HEK293T (cell line): ENCODE measurements around the gene ESPN.
"Not testable (repeated sequence)": the region's sequence is repeated elsewhere in the genome, so short reads cannot be mapped to it uniquely, and the experiment has no call there.

Source experiments
- CTCF ChIA-PET: fragments of 350-600 bp; formaldehyde crosslinking; extraction: SDS; loops from one replicate; lab custom pipeline; 2021; ENCODE audit warnings: antibody characterized with exemption, inconsistent platforms; lab: Yijun Ruan, JAX
- POLR2A ChIA-PET: fragments of 350-600 bp; formaldehyde crosslinking; extraction: SDS; loops from one replicate; lab custom pipeline; 2020; ENCODE audit warnings: antibody characterized with exemption, inconsistent platforms; lab: Yijun Ruan, JAX
- DNase-seq: peaks from one replicate; pipeline ENCODE4 v3.0.0; 2012; ENCODE audit warnings: mixed read lengths; ENCODE audit errors: extremely low spot score
- ARNT ChIP-seq: fragments of 450-650 bp; IDR thresholded peaks from 2 replicates; pipeline ENCODE4 v1.6.1; 2017; ENCODE audit warnings: mild to moderate bottlenecking
- BHLHE40 ChIP-seq: fragments of 450-650 bp; IDR thresholded peaks from 2 replicates; pipeline ENCODE4 v1.6.1; 2016; ENCODE audit warnings: mild to moderate bottlenecking, moderate library complexity, borderline replicate concordance
- CTBP1 ChIP-seq: fragments of 450-650 bp; IDR thresholded peaks from 2 replicates; pipeline ENCODE4 v1.6.1; 2016; ENCODE audit warnings: borderline replicate concordance
- ELF4 ChIP-seq: fragments of 450-650 bp; IDR thresholded peaks from 2 replicates; pipeline ENCODE4 v1.6.1; 2017; ENCODE audit warnings: antibody characterized with exemption
- FOXA1 ChIP-seq: fragments of 450-650 bp; IDR thresholded peaks from 2 replicates; pipeline ENCODE4 v1.6.1; 2016; ENCODE audit warnings: mild to moderate bottlenecking
- FOXK2 ChIP-seq: fragments of 450-650 bp; IDR thresholded peaks from 2 replicates; pipeline ENCODE4 v1.6.1; 2016; ENCODE audit warnings: mild to moderate bottlenecking
- FOXM1 ChIP-seq: fragments of 450-650 bp; IDR thresholded peaks from 2 replicates; pipeline ENCODE4 v1.6.1; 2017; ENCODE audit warnings: mild to moderate bottlenecking, borderline replicate concordance
- HDGF ChIP-seq: fragments of 450-650 bp; IDR thresholded peaks from 2 replicates; pipeline ENCODE4 v1.6.1; 2017; ENCODE audit warnings: antibody characterized with exemption, borderline replicate concordance
- L3MBTL2 ChIP-seq: fragments of 450-650 bp; conservative IDR thresholded peaks from 2 replicates; pipeline ENCODE4 v1.6.1; 2016; ENCODE audit warnings: mild to moderate bottlenecking
- LEF1 ChIP-seq: fragments of 450-650 bp; IDR thresholded peaks from 2 replicates; pipeline ENCODE4 v1.6.1; 2017; ENCODE audit warnings: mild to moderate bottlenecking, borderline replicate concordance
- NFRKB ChIP-seq: fragments of 450-650 bp; IDR thresholded peaks from 2 replicates; pipeline ENCODE4 v1.6.1; 2016; ENCODE audit warnings: mild to moderate bottlenecking, moderate library complexity
- SP1 ChIP-seq: fragments of 450-650 bp; IDR thresholded peaks from 2 replicates; pipeline ENCODE4 v1.6.1; 2017
- SUZ12 ChIP-seq: fragments of 450-650 bp; IDR thresholded peaks from 2 replicates; pipeline ENCODE4 v1.6.1; 2016; ENCODE audit warnings: mild to moderate bottlenecking
- TARDBP ChIP-seq: fragments of 450-650 bp; IDR thresholded peaks from 2 replicates; pipeline ENCODE4 v1.6.1; 2016
- ZNF384 ChIP-seq: fragments of 450-650 bp; IDR thresholded peaks from 2 replicates; pipeline ENCODE4 v1.6.1; 2016
- TF ChIP-seq, protein P1 (sequence below): fragments of 450-650 bp; IDR thresholded peaks from 2 replicates; pipeline ENCODE4 v1.6.1; 2016

Gene ESPN

DNA sequence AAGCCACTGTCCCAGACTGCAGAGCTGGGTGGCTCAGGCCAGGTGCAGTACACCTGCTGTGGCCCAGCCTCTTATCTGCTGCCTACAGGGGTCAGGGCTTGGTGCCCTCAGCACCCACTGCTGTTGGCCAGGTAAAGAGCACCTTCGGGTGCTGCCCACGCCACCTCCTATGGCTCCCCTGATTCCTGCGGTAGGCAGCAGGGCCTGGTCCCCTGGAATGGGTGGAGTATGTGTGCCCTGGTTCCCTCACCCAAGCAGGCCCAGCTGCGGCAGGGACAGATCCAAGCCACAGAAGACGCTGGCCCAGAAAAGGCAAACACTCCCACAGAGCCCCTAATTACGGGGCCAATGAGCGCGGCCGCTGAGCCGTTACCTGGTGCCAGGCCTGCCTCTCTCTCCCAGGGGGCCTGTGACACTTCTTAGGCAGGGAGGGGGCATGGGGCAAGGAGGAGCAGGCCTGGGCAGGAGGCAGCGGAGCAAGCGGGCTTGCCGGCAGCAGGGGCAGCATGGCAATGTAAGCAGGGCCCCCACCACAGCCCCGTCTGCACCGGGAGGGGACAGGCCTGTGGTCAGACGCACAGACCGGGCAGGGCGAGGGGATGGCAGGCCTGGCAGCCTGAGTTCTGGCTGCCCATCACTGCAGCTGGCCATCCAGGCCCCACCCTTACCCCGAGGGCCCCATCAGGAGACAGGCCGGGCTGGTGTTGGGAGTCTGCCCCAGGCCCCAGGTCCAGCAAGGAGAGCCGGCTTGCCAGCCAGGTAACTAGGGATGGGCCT, 19.0 kb downstream of the ESPN start:
- POLR2A ChIA-PET = no interaction called here
- DNase-seq = no peak
- no peak for TF ChIP-seq LEF1
- TF ChIP-seq FOXA1 = no peak
- TF ChIP-seq NFRKB = no peak
- no peak for TF ChIP-seq ZNF384
- TF ChIP-seq, protein P1, sequence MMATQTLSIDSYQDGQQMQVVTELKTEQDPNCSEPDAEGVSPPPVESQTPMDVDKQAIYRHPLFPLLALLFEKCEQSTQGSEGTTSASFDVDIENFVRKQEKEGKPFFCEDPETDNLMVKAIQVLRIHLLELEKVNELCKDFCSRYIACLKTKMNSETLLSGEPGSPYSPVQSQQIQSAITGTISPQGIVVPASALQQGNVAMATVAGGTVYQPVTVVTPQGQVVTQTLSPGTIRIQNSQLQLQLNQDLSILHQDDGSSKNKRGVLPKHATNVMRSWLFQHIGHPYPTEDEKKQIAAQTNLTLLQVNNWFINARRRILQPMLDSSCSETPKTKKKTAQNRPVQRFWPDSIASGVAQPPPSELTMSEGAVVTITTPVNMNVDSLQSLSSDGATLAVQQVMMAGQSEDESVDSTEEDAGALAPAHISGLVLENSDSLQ = no peak
- no peak for TF ChIP-seq FOXM1
- no peak for TF ChIP-seq SUZ12
- TF ChIP-seq CTBP1 = no peak
- TF ChIP-seq L3MBTL2 = no peak
- TF ChIP-seq SP1 = no peak
- no peak for TF ChIP-seq BHLHE40
- no peak for TF ChIP-seq FOXK2
- CTCF ChIA-PET = no interaction called here

DNA sequence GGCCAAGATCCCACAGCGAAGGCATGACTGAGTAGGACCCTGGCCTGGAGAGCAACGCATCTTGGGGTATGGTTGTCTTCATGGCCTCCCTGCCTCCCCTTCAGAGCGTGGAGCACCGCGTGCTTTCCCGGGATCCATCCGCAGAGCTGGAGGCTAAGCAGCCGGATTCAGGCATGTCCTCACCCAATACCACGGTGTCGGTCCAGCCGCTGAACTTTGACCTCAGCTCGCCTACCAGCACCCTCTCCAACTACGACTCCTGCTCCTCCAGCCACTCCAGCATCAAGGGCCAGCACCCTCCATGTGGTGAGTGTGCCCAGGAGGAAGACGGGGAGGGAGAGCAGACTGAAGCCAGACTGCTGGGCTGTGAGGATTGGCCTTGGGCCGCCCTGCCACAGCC, 19.8 kb downstream of the ESPN start:
- TF ChIP-seq LEF1 = no peak
- no peak for TF ChIP-seq ELF4
- no peak for TF ChIP-seq FOXA1
- TF ChIP-seq TARDBP = no peak
- TF ChIP-seq HDGF = no peak
- no peak for TF ChIP-seq CTBP1
- TF ChIP-seq NFRKB = no peak
- TF ChIP-seq, protein P1 = no peak
- no peak for TF ChIP-seq FOXM1
- no peak for TF ChIP-seq SUZ12
- no peak for TF ChIP-seq L3MBTL2
- TF ChIP-seq FOXK2 = no peak
- no peak for TF ChIP-seq ZNF384
- no peak for TF ChIP-seq SP1
- no peak for TF ChIP-seq ARNT
- ChIA-PET POLR2A (no interaction called here), CTCF (no interaction called here)
- DNase-seq = no peak

DNA sequence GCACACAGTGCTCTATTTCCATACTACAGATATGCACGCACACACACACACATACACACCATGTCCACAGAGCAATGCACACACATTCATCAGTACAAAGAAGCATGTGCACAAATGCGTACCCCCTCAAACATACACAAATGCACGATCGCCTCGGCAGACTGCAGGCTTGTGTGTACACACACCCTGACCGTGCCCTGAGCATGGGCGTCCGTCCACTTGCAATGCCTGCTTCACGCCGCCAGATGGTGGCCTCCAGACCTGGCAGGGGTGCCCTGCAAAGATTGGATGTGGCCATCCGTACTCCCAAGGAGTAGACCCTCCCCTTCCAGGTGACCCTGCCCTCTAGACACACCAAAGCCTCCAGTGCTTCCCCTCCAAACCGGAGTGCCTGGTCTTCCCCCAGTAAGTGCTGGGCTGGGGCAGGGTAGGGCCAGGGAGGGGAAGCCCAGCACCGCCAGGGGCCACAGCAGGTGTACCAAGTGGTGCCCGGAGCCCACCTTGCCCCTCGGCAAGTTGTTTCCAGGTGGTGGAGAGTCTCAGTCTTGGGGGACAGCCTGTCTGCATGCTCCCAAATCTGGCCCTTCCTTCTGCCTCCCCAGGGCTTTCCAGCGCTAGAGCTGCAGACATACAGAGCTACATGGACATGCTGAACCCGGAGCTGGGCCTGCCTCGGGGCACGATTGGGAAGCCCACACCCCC, 20.6 kb downstream of the ESPN start:
- no peak for TF ChIP-seq SP1
- TF ChIP-seq FOXK2 = no peak
- TF ChIP-seq ZNF384 = no peak
- no peak for TF ChIP-seq FOXM1
- no peak for TF ChIP-seq TARDBP
- TF ChIP-seq BHLHE40 = no peak
- no peak for TF ChIP-seq LEF1
- no peak for TF ChIP-seq CTBP1
- TF ChIP-seq L3MBTL2 = no peak
- TF ChIP-seq, protein P1 = no peak
- TF ChIP-seq FOXA1 = no peak
- TF ChIP-seq NFRKB = no peak
- no peak for TF ChIP-seq ARNT
- TF ChIP-seq SUZ12 = no peak
- CTCF ChIA-PET = no interaction called here
- DNase-seq = no peak
- POLR2A ChIA-PET = no interaction called here

DNA sequence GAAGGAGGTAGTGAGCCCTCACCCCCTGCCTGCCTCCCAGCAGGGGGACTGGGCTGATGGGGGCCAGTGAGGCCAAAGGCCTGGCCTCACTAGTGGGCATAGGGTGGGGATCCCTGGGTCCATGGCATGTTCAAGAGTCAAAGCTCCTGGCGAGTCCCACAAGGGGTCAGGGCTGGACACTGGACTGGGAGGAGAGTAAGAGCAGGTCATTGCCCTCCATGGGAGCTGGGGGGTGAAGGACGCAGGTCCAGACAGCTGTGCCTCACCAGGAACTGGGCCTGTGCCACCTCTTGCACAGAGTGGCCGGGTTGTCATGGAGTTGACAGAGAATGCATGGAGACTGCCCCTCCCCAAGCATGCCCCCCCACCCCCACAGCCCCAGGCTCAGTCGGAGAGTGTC, 21.4 kb downstream of the ESPN start:
- POLR2A ChIA-PET, CTCF ChIA-PET, DNase-seq: not testable (repeated sequence)

DNA sequence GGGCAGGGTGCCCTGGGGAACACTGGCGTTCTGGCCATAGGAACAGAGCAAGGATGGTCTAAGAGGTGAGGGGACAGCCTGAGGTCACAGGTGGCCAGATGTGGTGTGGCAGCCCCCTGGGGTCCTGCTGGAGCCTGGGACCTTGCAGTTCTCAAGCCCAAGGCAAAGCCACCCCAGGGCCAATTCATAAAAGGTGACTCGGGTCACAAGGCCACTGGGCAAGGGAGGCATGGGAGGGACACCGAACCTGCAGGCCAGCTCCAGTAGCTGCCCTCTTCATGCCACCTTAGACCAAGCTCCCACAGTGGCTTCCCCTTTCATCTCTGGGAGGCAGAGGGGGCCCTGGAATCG, 22.1 kb downstream of the ESPN start:
- TF ChIP-seq FOXA1 (no peak), HDGF (no peak), TARDBP (no peak), FOXK2 (no peak), SP1 (no peak)
- CTCF ChIA-PET = interaction anchor here (0.6 kb wide), 1 partner anchor 9 kb away, joined by 3 read pairs; no protein-coding TSS in a partner anchor
- POLR2A ChIA-PET = no interaction called here
- DNase-seq = no peak

DNA sequence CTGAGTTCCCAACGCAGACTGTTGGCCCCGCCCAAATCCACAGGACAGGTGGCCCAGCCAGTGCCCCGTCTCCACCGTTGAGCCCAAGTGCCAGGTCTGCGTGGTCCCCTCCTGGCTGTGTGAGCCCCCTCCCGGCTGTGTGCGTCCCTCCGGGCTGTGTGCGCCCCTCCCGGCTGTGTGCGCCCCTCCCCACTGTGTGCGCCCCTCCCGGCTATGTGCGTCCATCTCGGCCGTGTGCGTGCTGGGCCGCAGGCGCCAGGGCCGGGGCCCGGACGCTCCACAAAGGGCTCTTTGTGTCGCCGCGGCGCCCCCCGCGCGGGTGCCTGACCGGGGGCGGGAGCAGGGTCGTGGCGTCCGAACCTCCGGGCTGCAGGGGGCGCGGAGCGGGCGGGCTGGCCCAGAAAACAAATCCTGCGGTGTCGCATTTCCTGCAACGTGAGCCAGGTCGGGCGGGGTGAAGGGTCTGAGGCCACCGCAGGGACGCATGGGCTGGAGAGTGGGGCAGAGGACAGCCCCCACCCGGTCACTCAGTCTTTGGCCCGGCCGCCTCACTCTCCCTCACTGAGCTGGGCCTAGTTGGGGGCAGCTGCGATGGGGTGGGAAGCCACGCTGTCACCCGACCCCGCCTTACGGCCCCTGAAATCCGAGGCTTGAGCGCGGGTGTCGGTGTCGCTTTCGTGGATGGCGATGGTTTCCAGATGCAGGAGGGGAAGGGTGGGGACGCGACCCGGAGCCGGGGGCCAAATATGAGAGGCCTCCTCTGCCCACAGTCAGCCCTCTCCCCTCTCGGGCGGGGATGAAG, 22.6 kb downstream of the ESPN start:
- no peak for DNase-seq
- ChIA-PET POLR2A (no interaction called here), CTCF (interaction anchor here (2.7 kb wide), 1 partner anchor 9 kb away, joined by 18 read pairs; no protein-coding TSS in a partner anchor)
- TF ChIP-seq FOXK2 = no peak
- TF ChIP-seq SUZ12 = no peak
- TF ChIP-seq BHLHE40 = no peak
- TF ChIP-seq L3MBTL2 = no peak
- TF ChIP-seq NFRKB = no peak
- no peak for TF ChIP-seq ELF4
- TF ChIP-seq LEF1 = no peak
- TF ChIP-seq ARNT = no peak
- no peak for TF ChIP-seq SP1
- TF ChIP-seq HDGF = no peak
- TF ChIP-seq, protein P1 = no peak
- no peak for TF ChIP-seq FOXM1
- TF ChIP-seq ZNF384 = no peak
- TF ChIP-seq FOXA1 = no peak
- no peak for TF ChIP-seq TARDBP
- no peak for TF ChIP-seq CTBP1
